Hematopoietic multipotent progenitor cell treated with erythropoietin and hydrocortisone succinate and interleukin-3 and kit ligand, for 8 days (in vitro differentiated cells): Measurements from ENCODE around the gene RAB1B.

ENCODE experiments used
- DNase-seq: peaks from one replicate; pipeline ENCODE4 v3.0.0-alpha.2; 2015

RAB1B gene

DNA sequence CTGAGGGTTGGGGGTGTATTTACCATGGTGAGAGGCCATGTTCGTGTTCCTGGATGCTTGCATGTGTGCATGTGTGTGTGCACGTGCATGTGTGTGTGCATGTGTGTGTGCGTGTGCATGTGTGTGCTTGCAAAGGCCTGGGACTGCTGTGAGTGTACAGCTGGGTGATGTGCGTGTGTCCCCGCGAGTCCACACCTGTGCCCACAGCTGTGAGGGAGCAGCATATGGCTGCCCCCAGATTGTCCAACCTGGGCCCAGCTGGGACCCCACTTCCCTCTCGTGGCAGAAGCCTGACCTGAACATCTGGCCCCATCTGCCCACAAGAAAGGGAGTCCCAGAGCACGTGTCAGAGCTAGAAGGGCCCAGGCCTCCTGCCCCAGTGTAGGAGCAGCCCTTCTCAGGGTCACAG lies 56.8 kb downstream of the RAB1B start:
- no peak for DNase-seq

DNA sequence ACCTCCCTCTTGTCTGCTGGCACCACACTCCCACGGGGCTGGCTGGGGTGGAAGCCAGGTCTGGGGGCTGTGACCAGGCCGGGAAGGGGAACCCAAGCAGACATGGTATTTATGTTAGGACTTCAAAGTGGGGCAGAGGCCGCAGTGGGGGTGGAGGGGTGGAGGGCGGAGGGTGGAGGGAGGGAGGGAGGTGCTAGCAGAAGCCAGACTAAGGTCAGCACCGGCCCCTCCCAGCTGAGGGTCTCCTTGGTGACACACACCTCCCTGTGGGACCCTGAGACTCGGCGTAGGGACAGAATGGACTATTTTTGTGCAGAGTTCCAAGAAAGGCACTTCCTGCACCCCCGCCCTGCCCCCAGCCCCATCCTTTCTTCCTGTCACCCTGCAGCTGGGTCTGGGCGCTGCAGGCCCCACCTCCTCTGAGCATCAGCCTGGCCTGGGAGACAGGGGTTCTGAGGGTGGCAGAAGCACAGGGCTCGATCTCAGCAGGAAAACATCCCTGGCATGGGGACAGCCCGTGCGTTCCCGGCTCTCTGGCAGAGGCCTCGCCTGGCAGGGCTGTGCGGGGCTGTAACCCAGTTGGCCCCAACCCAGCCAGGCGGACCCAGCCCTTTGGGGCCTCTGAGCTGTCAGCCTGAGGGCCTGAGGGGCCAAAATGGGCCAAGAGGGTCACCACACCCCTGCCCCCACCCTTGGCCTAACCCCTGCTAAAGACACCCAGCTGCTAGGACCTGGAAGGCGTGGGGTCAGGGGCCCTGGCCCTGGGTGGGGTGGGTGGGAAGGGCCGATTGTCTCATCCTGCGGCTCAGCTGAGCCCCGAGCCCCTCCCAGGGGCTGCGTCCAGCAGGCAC lies 58.0 kb downstream of the RAB1B start:
- DNase-seq: no peak
